HG02798 (cell line): Measurements from ENCODE around the gene CORO2A.

Experiments
- ATAC-seq: cut with Tn5 transposase; IDR thresholded peaks from one replicate; pipeline ENCODE4 v1.9.1; 2021; ENCODE audit warnings: mild to moderate bottlenecking; ENCODE audit not compliant: unreplicated experiment, poor library complexity

Gene CORO2A

GRCh38 chr9:98193336-98193944 lies 1.0 kb upstream of the CORO2A start:
- no peak for ATAC-seq

- ATAC-seq: no peak
Measured at GRCh38 chr9:98191671-98192502, 550 bp downstream of the CORO2A start.

GRCh38 chr9:98191181-98191608 lies 1.2 kb downstream of the CORO2A start:
- no peak for ATAC-seq

- ATAC-seq: no peak
Measured at GRCh38 chr9:98190757-98191105, 1.7 kb downstream of the CORO2A start.

GRCh38 chr9:98189412-98189811 lies 3.0 kb downstream of the CORO2A start:
- ATAC-seq: no peak

GRCh38 chr9:98187926-98188325 lies 4.5 kb downstream of the CORO2A start:
- ATAC-seq: no peak

GRCh38 chr9:98186236-98186635 lies 6.2 kb downstream of the CORO2A start:
- no peak for ATAC-seq

- ATAC-seq: no peak
Measured at GRCh38 chr9:98185611-98186171, 6.7 kb downstream of the CORO2A start.

- ATAC-seq: no peak
Measured at GRCh38 chr9:98185021-98185567, 7.3 kb downstream of the CORO2A start.

- ATAC-seq: no peak
Measured at GRCh38 chr9:98184326-98184725, 8.1 kb downstream of the CORO2A start.

GRCh38 chr9:98182889-98183599 lies 9.4 kb downstream of the CORO2A start:
- ATAC-seq: no peak

GRCh38 chr9:98182069-98182820 lies 10.2 kb downstream of the CORO2A start:
- ATAC-seq: no peak

GRCh38 chr9:98181746-98182068 lies 10.7 kb downstream of the CORO2A start:
- no peak for ATAC-seq

GRCh38 chr9:98180996-98181395 lies 11.4 kb downstream of the CORO2A start:
- no peak for ATAC-seq

- no peak for ATAC-seq
Measured at GRCh38 chr9:98178874-98179850, 13.3 kb downstream of the CORO2A start.

- ATAC-seq: no peak
Measured at GRCh38 chr9:98176391-98177259, 15.8 kb downstream of the CORO2A start.

GRCh38 chr9:98175762-98176161 lies 16.7 kb downstream of the CORO2A start:
- no peak for ATAC-seq

GRCh38 chr9:98175028-98175569 lies 17.3 kb downstream of the CORO2A start:
- no peak for ATAC-seq
